ENCODE measurements around the gene LRRN2.

- TF ChIP-seq, protein P1, sequence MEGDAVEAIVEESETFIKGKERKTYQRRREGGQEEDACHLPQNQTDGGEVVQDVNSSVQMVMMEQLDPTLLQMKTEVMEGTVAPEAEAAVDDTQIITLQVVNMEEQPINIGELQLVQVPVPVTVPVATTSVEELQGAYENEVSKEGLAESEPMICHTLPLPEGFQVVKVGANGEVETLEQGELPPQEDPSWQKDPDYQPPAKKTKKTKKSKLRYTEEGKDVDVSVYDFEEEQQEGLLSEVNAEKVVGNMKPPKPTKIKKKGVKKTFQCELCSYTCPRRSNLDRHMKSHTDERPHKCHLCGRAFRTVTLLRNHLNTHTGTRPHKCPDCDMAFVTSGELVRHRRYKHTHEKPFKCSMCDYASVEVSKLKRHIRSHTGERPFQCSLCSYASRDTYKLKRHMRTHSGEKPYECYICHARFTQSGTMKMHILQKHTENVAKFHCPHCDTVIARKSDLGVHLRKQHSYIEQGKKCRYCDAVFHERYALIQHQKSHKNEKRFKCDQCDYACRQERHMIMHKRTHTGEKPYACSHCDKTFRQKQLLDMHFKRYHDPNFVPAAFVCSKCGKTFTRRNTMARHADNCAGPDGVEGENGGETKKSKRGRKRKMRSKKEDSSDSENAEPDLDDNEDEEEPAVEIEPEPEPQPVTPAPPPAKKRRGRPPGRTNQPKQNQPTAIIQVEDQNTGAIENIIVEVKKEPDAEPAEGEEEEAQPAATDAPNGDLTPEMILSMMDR (IDR thresholded peaks at IDR 0.05; ENCODE audit: low read depth, low read length), result no peak
- no peak for TF ChIP-seq POLR2A (IDR thresholded peaks at IDR 0.05; ENCODE audit: extremely low read depth, insufficient read length)
- TF ChIP-seq MAX (IDR thresholded peaks at IDR 0.05; ENCODE audit: low read depth, low read length), result no peak
- TF ChIP-seq MYC (IDR thresholded peaks at IDR 0.05; ENCODE audit: low read depth, low read length), result no peak
Observed at GRCh38 chr1:204645666-204646065, 39.9 kb downstream of the LRRN2 start.
